Activated naive CD8-positive, alpha-beta T cell treated with anti-CD3 and anti-CD28 coated beads, Interleukin-2, amount 50 U/mL, for 24 hours (primary cell): Measurements from ENCODE around the gene AVP.

Experiments
- ATAC-seq: fragments of 150-1000 bp; cut with Tn5 transposase; one replicate; pipeline ENCODE4 v1.10.0; 2021
- DNase-seq: peaks from one replicate; pipeline ENCODE4 v3.0.0; 2021
- H3K27ac Mint-ChIP-seq: one replicate; pipeline ENCODE4 v1.8.0; 2021; ENCODE audit warnings: mild to moderate bottlenecking, mixed read lengths
- H3K27me3 Mint-ChIP-seq: one replicate; pipeline ENCODE4 v1.8.0; 2021; ENCODE audit warnings: mixed read lengths
- H3K36me3 Mint-ChIP-seq: one replicate; pipeline ENCODE4 v1.8.0; 2021; ENCODE audit warnings: low read depth, mixed read lengths
- H3K4me1 Mint-ChIP-seq: one replicate; pipeline ENCODE4 v1.8.0; 2021; ENCODE audit warnings: mixed read lengths
- H3K4me3 Mint-ChIP-seq: one replicate; pipeline ENCODE4 v1.8.0; 2021; ENCODE audit warnings: mild to moderate bottlenecking, moderate library complexity, mixed read lengths
- H3K9me3 Mint-ChIP-seq: one replicate; pipeline ENCODE4 v1.8.0; 2021; ENCODE audit warnings: mixed read lengths

The AVP gene

DNA sequence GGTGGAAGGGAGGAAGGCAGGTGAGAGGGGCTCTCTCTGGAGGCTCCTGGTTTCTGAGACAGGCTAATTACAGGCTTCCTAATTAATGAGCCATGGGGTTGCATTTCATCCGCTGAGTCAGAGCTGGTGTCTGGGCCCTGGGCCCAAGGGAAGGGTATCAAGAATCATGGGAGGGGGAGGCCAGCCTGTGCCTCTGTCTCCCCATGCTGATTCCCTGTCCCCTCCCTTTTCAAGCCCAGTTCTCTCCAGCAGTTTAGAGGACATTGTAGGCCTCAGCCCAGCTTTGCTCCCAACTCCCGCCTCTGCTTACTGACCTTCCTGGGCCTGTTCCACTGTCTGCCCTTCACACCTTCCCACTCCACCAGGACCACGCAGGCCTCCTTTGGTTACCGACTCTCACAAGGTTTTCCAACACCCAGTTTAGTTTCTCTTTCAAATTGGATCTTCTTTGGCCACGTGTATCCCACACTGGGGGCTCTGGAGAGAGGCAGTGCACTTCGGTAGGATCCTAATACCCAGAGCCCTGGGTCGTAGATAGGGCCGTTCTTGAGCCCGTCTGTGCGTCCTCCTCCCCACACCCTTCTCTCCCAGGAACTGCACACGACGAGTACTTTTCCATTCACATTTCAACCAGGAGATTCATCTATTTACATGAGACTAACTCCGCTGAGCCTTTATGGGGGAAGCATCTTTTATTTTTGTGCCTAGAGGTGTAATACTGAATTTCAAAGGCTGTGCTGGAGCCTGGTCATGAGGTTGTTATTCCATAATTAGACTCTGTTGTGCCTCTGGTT lies 18.2 kb upstream of the AVP start:
- Mint-ChIP-seq H3K9me3 (no peaks in the 10 kb centered on the region), H3K4me3 (peak overlapping the region; percentile 8), H3K27me3 (peaks cover 3% of the 10 kb centered on the region), H3K36me3 (peaks cover 2% of the 10 kb centered on the region), H3K4me1 (peaks cover 21% of the 10 kb centered on the region), H3K27ac (no peak overlapping the region)
- ATAC-seq (peak; percentile 22), DNase-seq (no peak)

- H3K9me3 Mint-ChIP-seq: no peaks in the 10 kb centered on the region
- H3K4me1 Mint-ChIP-seq: peaks cover 21% of the 10 kb centered on the region
- DNase-seq (peak; percentile 80), ATAC-seq (peak; percentile 90)
- H3K27ac Mint-ChIP-seq: no peak overlapping the region
- no peaks in the 10 kb centered on the region for H3K36me3 Mint-ChIP-seq
- H3K27me3 Mint-ChIP-seq: peaks cover 3% of the 10 kb centered on the region
- peak overlapping the region; percentile 8 for H3K4me3 Mint-ChIP-seq
These were observed 17.4 kb upstream of the AVP start for GRCh38 chr20:3101737-3102574.

DNA sequence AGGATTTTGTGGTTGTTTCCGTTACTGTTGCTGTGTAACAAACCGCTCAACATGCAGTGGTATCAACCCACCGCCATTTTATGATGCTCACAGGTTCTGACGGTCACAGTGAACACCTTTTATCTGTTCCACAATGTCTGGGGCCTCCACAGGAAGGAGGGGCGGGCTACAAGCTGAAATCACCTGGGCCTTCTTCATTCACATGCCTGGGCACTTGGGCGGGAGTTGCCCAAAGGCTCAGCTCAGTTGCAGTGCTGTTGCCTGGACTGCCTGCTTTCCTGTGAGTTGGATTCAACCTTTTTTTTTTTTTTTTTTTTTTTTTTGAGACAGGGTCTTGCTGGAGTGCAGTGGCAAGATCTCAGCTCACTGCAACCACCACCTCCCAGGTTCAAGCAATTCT lies 16.7 kb upstream of the AVP start:
- H3K27me3 Mint-ChIP-seq: peaks cover 3% of the 10 kb centered on the region
- H3K9me3 Mint-ChIP-seq: no peaks in the 10 kb centered on the region
- no peak overlapping the region for H3K4me3 Mint-ChIP-seq
- ATAC-seq (no peak), DNase-seq (no peak)
- H3K36me3 Mint-ChIP-seq: no peaks in the 10 kb centered on the region
- no peak overlapping the region for H3K27ac Mint-ChIP-seq
- H3K4me1 Mint-ChIP-seq: peaks cover 21% of the 10 kb centered on the region

DNA sequence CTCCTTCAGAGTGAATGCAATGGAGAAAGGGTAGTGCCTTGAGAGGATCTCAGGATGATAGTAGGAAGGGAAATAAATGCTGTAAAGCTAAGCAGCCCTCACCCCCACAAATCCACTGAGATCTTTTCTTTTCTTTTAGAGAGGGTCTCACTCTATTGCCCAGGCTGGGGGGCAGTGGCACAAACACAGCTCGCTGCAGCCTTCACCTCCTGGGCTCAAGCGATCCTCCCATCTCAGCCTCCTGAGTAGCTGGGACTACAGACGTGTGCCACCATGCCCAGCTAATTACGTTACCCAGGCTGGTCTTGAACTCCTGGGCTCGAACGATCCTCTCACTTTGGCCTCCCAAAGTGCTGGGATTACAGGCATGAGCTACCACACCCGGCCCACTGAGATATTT lies 16.0 kb upstream of the AVP start:
- no peak overlapping the region for H3K27ac Mint-ChIP-seq
- H3K27me3 Mint-ChIP-seq: peaks cover 3% of the 10 kb centered on the region

DNA sequence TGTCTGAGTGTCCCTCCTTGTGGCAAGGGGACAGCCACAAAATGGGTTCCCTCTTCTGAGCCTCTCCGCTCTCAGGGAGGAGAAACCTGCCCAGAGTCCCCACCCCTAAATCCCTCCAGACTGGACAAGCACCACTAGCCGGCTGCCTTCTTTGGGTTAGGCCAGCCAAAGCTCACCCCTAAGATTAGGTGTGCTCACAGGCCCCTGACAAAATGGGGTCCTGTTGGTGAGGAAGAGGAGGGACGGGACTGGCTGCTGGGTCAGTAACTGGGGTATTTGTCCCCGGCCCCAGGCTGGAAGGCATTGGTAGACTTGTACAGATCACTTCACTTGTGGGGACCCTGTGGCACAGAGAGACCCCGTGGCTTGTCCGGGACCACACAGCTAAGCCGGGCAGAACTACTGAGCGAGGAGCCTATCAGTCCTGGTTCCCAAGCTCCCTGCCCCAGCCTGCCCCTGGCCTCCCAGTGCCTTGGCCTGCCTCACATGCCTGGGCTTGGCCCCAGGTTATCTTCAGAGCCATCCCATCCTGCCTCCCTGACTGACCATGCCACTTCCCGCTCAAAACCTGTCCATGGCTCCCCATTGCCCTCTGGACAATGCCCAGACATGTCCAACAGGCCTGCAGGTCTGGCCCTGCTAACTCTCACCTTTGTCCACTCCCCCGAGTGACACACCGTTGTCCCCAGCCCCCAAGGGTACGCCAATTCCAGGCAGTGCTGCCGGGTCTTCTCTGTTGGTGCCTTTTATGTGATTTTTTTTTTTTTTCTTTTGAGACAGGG lies 10.5 kb upstream of the AVP start:
- Mint-ChIP-seq H3K4me3 (no peak overlapping the region), H3K27ac (no peak overlapping the region), H3K27me3 (peaks cover 12% of the 10 kb centered on the region)

More for the DNA sequence above, 16.0 kb upstream of the AVP start:
- peaks cover 21% of the 10 kb centered on the region for H3K4me1 Mint-ChIP-seq
- no peaks in the 10 kb centered on the region for H3K9me3 Mint-ChIP-seq
- no peaks in the 10 kb centered on the region for H3K36me3 Mint-ChIP-seq
- ATAC-seq (no peak), DNase-seq (no peak)
- no peak overlapping the region for H3K4me3 Mint-ChIP-seq

GRCh38 chr20:3093861-3094361 lies 9.4 kb upstream of the AVP start:
- Mint-ChIP-seq H3K4me3 (peak overlapping the region; percentile 52), H3K27ac (peak overlapping the region; percentile 75), H3K9me3 (no peaks in the 10 kb centered on the region), H3K36me3 (no peaks in the 10 kb centered on the region), H3K27me3 (peaks cover 15% of the 10 kb centered on the region), H3K4me1 (peaks cover 28% of the 10 kb centered on the region)
- no peak for ATAC-seq
- DNase-seq: no peak

More for the DNA sequence above, 10.5 kb upstream of the AVP start:
- H3K9me3 Mint-ChIP-seq: no peaks in the 10 kb centered on the region
- ATAC-seq (no peak), DNase-seq (no peak)
- peaks cover 28% of the 10 kb centered on the region for H3K4me1 Mint-ChIP-seq
- H3K36me3 Mint-ChIP-seq: no peaks in the 10 kb centered on the region

DNA sequence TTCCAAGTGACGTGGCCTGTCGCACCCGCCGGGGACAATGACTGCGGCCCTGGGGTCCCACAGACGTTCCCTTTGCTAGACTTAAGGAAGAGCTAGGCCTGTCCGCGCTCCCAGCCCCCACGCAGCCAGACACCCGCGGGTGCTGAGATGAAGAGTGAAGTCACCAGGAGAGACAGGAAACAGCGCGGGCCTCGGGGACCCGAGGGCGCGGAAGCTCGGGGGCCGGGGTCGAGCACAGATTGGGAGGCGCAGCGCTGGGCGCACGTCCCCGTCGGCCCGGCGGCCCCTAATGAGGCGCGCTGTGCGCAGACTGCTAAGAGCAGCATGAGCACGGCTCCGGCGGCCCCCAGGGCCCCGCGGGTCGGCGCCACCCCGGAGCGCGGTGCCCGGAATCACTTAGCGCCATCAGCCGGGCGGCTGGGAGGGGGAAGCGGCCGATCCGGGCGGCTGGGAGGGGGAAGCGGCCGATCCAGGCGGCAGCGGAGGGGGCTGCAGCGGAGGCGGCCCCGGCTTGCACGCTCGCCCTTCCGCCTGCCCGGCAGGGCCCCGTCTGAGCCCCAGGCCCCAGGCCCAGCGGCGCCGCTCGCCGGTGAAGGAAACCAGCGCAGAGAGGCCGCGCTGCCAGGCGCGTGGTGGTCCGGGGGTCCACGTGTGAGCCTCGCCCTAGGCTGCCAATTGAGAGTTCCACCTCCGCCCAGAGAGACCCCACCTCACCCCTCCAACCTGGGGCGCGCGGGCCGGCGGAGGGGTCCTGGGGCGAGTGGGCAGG lies 8.3 kb upstream of the AVP start:
- Mint-ChIP-seq H3K27ac (peak overlapping the region; percentile 87), H3K36me3 (no peaks in the 10 kb centered on the region), H3K9me3 (no peaks in the 10 kb centered on the region), H3K27me3 (peaks cover 13% of the 10 kb centered on the region), H3K4me1 (peaks cover 28% of the 10 kb centered on the region), H3K4me3 (peak overlapping the region; percentile 78)
- ATAC-seq (peak; percentile 51), DNase-seq (peak; percentile 51)

DNA sequence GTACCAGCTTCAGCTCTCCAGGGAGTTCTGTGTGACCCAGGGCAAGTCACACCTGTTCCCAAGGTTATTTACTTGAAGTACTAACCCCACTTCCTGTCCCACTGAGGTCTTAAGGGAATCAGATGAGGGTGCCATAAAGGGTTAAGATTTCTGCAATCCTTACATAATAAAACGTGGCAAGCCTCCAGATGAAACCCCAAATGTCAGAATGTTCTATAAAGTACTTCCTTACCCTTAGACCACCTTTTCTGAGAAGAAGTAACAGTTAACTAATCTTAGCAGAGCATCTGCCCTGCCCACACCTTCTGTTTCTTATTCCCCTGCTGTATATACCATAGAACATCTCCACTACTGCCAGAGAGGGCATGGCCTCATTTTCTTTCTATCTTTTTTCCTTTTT lies 6.0 kb upstream of the AVP start:
- H3K9me3 Mint-ChIP-seq: no peaks in the 10 kb centered on the region
- DNase-seq (no peak), ATAC-seq (no peak)
- H3K36me3 Mint-ChIP-seq: no peaks in the 10 kb centered on the region
- no peak overlapping the region for H3K4me3 Mint-ChIP-seq
- peaks cover 28% of the 10 kb centered on the region for H3K4me1 Mint-ChIP-seq
- no peak overlapping the region for H3K27ac Mint-ChIP-seq
- H3K27me3 Mint-ChIP-seq: peaks cover 14% of the 10 kb centered on the region

- H3K27ac Mint-ChIP-seq: no peak overlapping the region
- peaks cover 19% of the 10 kb centered on the region for H3K4me1 Mint-ChIP-seq
- H3K27me3 Mint-ChIP-seq: peaks cover 32% of the 10 kb centered on the region
- H3K9me3 Mint-ChIP-seq: no peaks in the 10 kb centered on the region
- H3K36me3 Mint-ChIP-seq: no peaks in the 10 kb centered on the region
- H3K4me3 Mint-ChIP-seq: no peak overlapping the region
- no peak for ATAC-seq
- DNase-seq: no peak
These were observed 3.5 kb upstream of the AVP start for GRCh38 chr20:3088031-3088430.

DNA sequence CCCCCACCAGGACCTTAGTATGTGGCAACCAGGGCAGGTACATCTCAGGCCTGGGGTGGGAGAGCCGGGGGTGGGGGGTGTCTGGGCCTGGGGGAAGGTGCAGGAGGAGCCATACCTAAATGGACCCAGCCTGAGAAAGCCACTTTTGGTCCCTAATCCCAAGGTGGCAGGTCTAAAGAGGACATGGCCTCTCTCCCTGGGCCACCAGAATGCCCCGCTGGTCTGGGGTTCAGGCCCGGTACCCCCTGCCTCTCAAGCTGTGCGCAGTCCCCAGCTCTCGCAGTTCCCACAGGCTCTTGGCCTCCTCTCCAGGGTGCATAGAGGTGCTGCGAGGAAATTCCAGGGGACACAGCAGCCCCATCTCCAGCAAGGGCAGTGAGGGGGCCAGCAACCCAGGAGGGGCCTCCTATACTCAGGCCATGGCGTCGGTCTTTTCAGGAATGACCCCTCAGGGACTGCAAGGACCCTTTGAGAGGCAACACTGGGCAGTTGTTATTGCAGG lies 1.1 kb upstream of the AVP start:
- Mint-ChIP-seq H3K9me3 (no peaks in the 10 kb centered on the region), H3K36me3 (no peaks in the 10 kb centered on the region), H3K4me3 (no peak overlapping the region), H3K27me3 (peaks cover 42% of the 10 kb centered on the region), H3K4me1 (peaks cover 14% of the 10 kb centered on the region), H3K27ac (no peak overlapping the region)
- no peak for DNase-seq
- ATAC-seq: no peak

GRCh38 chr20:3084986-3085360 lies 449 bp upstream of the AVP start:
- H3K9me3 Mint-ChIP-seq: no peaks in the 10 kb centered on the region

GRCh38 chr20:3082955-3083952 lies 1.3 kb downstream of the AVP start:
- ATAC-seq: no peak

More at GRCh38 chr20:3084986-3085360, 449 bp upstream of the AVP start:
- peaks cover 9% of the 10 kb centered on the region for H3K4me1 Mint-ChIP-seq
- H3K27ac Mint-ChIP-seq: no peak overlapping the region
- ATAC-seq (no peak), DNase-seq (no peak)
- H3K36me3 Mint-ChIP-seq: no peaks in the 10 kb centered on the region
- H3K27me3 Mint-ChIP-seq: peaks cover 46% of the 10 kb centered on the region
- H3K4me3 Mint-ChIP-seq: no peak overlapping the region

More at GRCh38 chr20:3082955-3083952, 1.3 kb downstream of the AVP start:
- no peak overlapping the region for H3K27ac Mint-ChIP-seq
- DNase-seq: no peak
- H3K4me3 Mint-ChIP-seq: peak overlapping the region; percentile 38
- H3K4me1 Mint-ChIP-seq: peaks cover 9% of the 10 kb centered on the region
- H3K9me3 Mint-ChIP-seq: no peaks in the 10 kb centered on the region
- H3K27me3 Mint-ChIP-seq: peaks cover 45% of the 10 kb centered on the region
- H3K36me3 Mint-ChIP-seq: no peaks in the 10 kb centered on the region
